ENCODE data around the gene SNX21. TPM values are rescaled to one million over a fixed set of nuclear protein-coding genes. Genes with fewer than 3 reads are reported as not detected.
"Not testable (repeated sequence)": the region's sequence is repeated elsewhere in the genome, so short reads cannot be mapped to it uniquely, and the experiment has no call there.

Gene SNX21
- total and polyA plus RNA-seq, 2 experiments from 2014 or later = 50.9 to 88.4 TPM

DNA sequence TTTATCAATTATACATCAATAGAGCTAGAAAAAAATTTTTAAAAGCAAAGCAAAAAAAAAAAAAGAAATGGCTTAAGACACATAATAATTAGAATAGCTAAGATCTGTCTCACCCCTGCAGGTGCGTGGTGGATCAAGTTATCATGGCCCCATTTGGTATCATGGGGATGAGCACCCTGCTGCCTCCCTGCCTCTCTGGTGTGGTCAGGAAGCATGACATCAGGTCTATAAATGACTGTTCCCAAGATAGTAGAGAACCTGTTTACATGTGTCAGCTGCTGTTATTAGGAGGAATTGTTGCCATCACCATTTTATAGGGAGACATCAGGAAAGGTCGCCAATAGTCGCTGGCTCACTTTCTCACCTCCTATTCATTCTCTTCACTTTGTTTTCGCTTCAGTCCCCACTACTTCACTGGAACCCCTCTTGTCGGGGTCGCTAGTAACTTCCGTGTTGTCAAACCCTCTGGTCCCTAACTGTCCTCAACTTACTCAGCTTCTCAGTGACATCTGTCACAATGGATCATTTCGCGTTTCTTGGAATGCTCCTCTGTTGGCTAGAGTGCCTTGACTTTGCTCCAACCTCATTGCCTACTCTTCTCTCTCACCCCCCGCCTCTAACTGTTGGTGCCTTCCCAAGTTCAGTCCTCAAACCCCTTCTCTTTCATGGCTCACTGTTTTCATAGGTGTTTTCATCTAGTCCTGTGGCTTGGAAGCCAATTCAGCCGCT, 37.1 kb upstream of the SNX21 start:
- H3K4me2 ChIP-seq (ENCODE audit: unreplicated experiment) = no peak overlapping the region
- no peak overlapping the region for H3K9ac ChIP-seq
- H4K20me1 ChIP-seq (ENCODE audit: insufficient read depth) = no peaks in the 10 kb centered on the region
- H2AFZ ChIP-seq = no peak overlapping the region
- no peak overlapping the region for H3K27ac ChIP-seq
- H3K79me2 ChIP-seq (ENCODE audit: insufficient read depth) = peaks cover 28% of the 10 kb centered on the region
- in situ Hi-C loops (cut with MboI) = loop anchor here (25.0 kb wide), 1 partner anchor 784 kb away; no protein-coding TSS in a partner anchor
- H3F3A ChIP-seq (ENCODE audit: insufficient read depth) = peaks cover 18% of the 10 kb centered on the region
- no peaks in the 10 kb centered on the region for H3K27me3 ChIP-seq (replicated peaks; ENCODE audit: insufficient read depth)
- TF ChIP-seq EZH2phosphoT487 (IDR thresholded peaks at IDR 0.05; ENCODE audit: insufficient read depth, low read depth) (no peak), EZH2 (IDR thresholded peaks at IDR 0.05; ENCODE audit: insufficient read depth, poor library complexity, severe bottlenecking) (no peak)
- peaks cover 3% of the 10 kb centered on the region; the same call in 1 of the 2 replicates for H3K4me1 ChIP-seq (ENCODE audit: insufficient read depth)
- H3K9me3 ChIP-seq (ENCODE audit: low read depth) = no peaks in the 10 kb centered on the region
- no peaks in the 10 kb centered on the region for H3K9me2 ChIP-seq (ENCODE audit: insufficient read depth)
- H3K36me3 ChIP-seq (ENCODE audit: low read depth) = peaks cover 37% of the 10 kb centered on the region
- no peak overlapping the region for H3K4me3 ChIP-seq
- 88 to 90% methylated on average over 11 of the region's 11 CpGs for WGBS, 2 experiments (ENCODE audit: low coverage in 1 of 2, low lambda C conversion rate in 2 of 2, missing lambda C conversion rate in 2 of 2)
- no peak for DNase-seq

GRCh38 chr20:45797510-45797909, 36.1 kb upstream of the SNX21 start:
- not testable (repeated sequence) for H3K9ac ChIP-seq; H2AFZ ChIP-seq; H3K9me3 ChIP-seq (ENCODE audit: low read depth); H4K20me1 ChIP-seq (ENCODE audit: insufficient read depth); H3K9me2 ChIP-seq (ENCODE audit: insufficient read depth); H3K27ac ChIP-seq; H3K4me2 ChIP-seq (ENCODE audit: unreplicated experiment); H3K4me1 ChIP-seq (ENCODE audit: insufficient read depth); DNase-seq; H3K27me3 ChIP-seq (replicated peaks; ENCODE audit: insufficient read depth); H3K4me3 ChIP-seq
- Histone ChIP-seq H3K36me3 (ENCODE audit: low read depth) (peaks cover 47% of the 10 kb centered on the region), H3K79me2 (ENCODE audit: insufficient read depth) (peaks cover 21% of the 10 kb centered on the region), H3F3A (ENCODE audit: insufficient read depth) (peaks cover 18% of the 10 kb centered on the region)
- in situ Hi-C loops (cut with MboI) = loop anchor here (25.0 kb wide), 1 partner anchor 785 kb away; no protein-coding TSS in a partner anchor
- WGBS, 2 experiments (ENCODE audit: low coverage in 1 of 2, low lambda C conversion rate in 2 of 2, missing lambda C conversion rate in 2 of 2) = no CpG with 5 or more reads among the region's 1 CpG

DNA sequence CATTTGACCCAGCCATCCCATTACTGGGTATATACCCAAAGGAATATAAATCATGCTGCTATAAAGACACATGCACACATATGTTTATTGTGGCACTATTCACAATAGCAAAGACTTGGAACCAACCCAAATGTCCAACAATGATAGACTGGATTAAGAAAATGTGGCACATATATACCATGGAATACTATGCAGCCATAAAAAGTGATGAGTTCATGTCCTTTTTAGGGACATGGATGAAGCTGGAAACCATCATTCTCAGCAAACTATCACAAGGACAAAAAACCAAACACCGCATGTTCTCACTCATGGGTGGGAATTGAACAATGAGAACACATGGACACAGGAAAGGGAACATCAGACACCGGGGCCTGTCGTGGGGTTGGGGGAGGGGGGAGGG, 35.6 kb upstream of the SNX21 start:
- H3K27me3 ChIP-seq (replicated peaks; ENCODE audit: insufficient read depth); H3K9ac ChIP-seq; H3K4me2 ChIP-seq (ENCODE audit: unreplicated experiment); H3K27ac ChIP-seq; DNase-seq; H4K20me1 ChIP-seq (ENCODE audit: insufficient read depth); H2AFZ ChIP-seq; H3K9me2 ChIP-seq (ENCODE audit: insufficient read depth); H3K9me3 ChIP-seq (ENCODE audit: low read depth); H3K4me1 ChIP-seq (ENCODE audit: insufficient read depth); H3K4me3 ChIP-seq: not testable (repeated sequence)
- WGBS, 2 experiments (ENCODE audit: low coverage in 1 of 2, low lambda C conversion rate in 2 of 2, missing lambda C conversion rate in 2 of 2) = 83 to 100% methylated on average over 1 to 3 of the region's 3 CpGs
- Histone ChIP-seq H3F3A (ENCODE audit: insufficient read depth) (peaks cover 18% of the 10 kb centered on the region), H3K36me3 (ENCODE audit: low read depth) (peaks cover 49% of the 10 kb centered on the region), H3K79me2 (ENCODE audit: insufficient read depth) (peaks cover 16% of the 10 kb centered on the region)
- in situ Hi-C loops (cut with MboI) = loop anchor here (25.0 kb wide), 1 partner anchor 786 kb away; no protein-coding TSS in a partner anchor

DNA sequence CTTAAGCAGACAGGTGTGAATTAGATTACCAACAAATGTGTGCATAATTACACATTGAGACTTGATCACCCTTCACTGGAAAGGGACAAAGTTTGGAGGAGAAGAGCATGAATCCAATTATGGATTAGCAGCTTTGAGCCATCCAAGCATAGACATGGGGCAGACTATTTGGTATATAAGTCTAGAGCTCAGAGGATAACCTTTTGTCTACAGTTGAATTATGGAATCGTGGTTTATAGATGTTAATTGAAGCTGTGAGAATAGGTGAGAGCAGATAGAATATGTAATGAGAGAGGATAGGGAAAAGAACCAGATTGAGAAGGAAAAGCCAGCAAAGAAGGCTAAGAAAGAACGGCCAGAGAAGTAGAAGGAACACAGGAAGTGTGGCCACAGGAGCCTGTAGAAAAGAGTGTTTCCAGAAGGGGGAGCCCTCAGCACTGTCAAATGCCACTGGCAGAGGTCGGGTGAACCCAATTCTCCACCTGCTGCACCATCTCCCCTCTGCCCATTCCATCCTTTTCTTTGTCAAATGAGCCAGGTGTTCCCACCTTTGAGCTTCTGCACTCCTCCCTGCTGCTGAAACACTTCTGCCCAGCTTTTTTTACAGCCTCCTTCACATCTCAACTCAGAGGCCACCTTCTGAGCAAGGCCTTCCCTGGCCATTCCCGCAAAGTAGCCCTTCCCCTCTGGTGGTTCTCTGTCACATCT, 34.5 kb upstream of the SNX21 start:
- no peak overlapping the region for H3K27ac ChIP-seq

More for the DNA sequence above, 34.5 kb upstream of the SNX21 start:
- WGBS, 2 experiments (ENCODE audit: low coverage in 1 of 2, low lambda C conversion rate in 2 of 2, missing lambda C conversion rate in 2 of 2) = 48 to 51% methylated on average over 4 of the region's 4 CpGs
- TF ChIP-seq EZH2 (IDR thresholded peaks at IDR 0.05; ENCODE audit: insufficient read depth, poor library complexity, severe bottlenecking) (no peak), EZH2phosphoT487 (IDR thresholded peaks at IDR 0.05; ENCODE audit: insufficient read depth, low read depth) (no peak)
- no peak overlapping the region for H3K4me2 ChIP-seq (ENCODE audit: unreplicated experiment)
- H3K9me3 ChIP-seq (ENCODE audit: low read depth) = no peaks in the 10 kb centered on the region
- in situ Hi-C loops (cut with MboI) = loop anchor here (25.0 kb wide), 1 partner anchor 787 kb away; no protein-coding TSS in a partner anchor
- no peaks in the 10 kb centered on the region for H3K4me1 ChIP-seq (ENCODE audit: insufficient read depth)
- H3K9me2 ChIP-seq (ENCODE audit: insufficient read depth) = no peaks in the 10 kb centered on the region
- H3K9ac ChIP-seq = no peak overlapping the region
- DNase-seq = peak; percentile 70
- peaks cover 5% of the 10 kb centered on the region; the same call in 1 of the 2 replicates for H3K79me2 ChIP-seq (ENCODE audit: insufficient read depth)
- H3K4me3 ChIP-seq = no peak overlapping the region
- no peaks in the 10 kb centered on the region for H4K20me1 ChIP-seq (ENCODE audit: insufficient read depth)
- H2AFZ ChIP-seq = no peak overlapping the region
- no peaks in the 10 kb centered on the region for H3K27me3 ChIP-seq (replicated peaks; ENCODE audit: insufficient read depth)
- peaks cover 18% of the 10 kb centered on the region for H3F3A ChIP-seq (ENCODE audit: insufficient read depth)
- H3K36me3 ChIP-seq (ENCODE audit: low read depth) = peaks cover 54% of the 10 kb centered on the region

Measured in GM23248 (cell line).